Endothelial cell of umbilical vein (primary cell): Measurements from ENCODE around the gene HAX1.

Experiments
- CTCF ChIP-seq, 2 donors: IDR thresholded peaks; 1 replicate in 1 of 2; 2 replicates in 1 of 2; pipeline ENCODE4 v1.5.1; 2011; ENCODE audit warnings: low read length in 2 of 2, mild to moderate bottlenecking in 2 of 2, moderate library complexity in 2 of 2, control low read depth in 1 of 2, inconsistent platforms in 1 of 2, low read depth in 1 of 2; ENCODE audit not compliant: insufficient read depth in 1 of 2; ENCODE audit errors: extremely low read depth in 1 of 2
- EZH2 ChIP-seq: IDR thresholded peaks from 2 replicates; pipeline ENCODE4 v1.6.1; 2012; ENCODE audit warnings: borderline replicate concordance, low read depth, mild to moderate bottlenecking, moderate library complexity, low read length, inconsistent platforms; ENCODE audit not compliant: severe bottlenecking
- MAX ChIP-seq: IDR thresholded peaks from 2 replicates; pipeline ENCODE4 v1.6.1; 2011; ENCODE audit not compliant: insufficient read depth, insufficient read length
- MYC ChIP-seq: IDR thresholded peaks from one replicate; pipeline ENCODE4 v1.6.1; 2011; ENCODE audit warnings: mild to moderate bottlenecking, low read depth, low read length
- POLR2A ChIP-seq: IDR thresholded peaks from 2 replicates; pipeline ENCODE4 v1.6.1; 2012; ENCODE audit warnings: low read depth, mild to moderate bottlenecking, control low read depth, low read length

GRCh38 chr1:154253671-154254070 is 18.8 kb upstream of the HAX1 start:
- TF ChIP-seq EZH2 (no peak), MAX (no peak), CTCF (IDR thresholded peaks at IDR 0.05; ENCODE audit: extremely low read depth in 1 of 2, insufficient read depth in 1 of 2, low read depth in 1 of 2, low read length in 2 of 2) (no peak), POLR2A (no peak), MYC (no peak)
